Measurements from ENCODE around the gene SYT2.

SYT2 gene

DNA sequence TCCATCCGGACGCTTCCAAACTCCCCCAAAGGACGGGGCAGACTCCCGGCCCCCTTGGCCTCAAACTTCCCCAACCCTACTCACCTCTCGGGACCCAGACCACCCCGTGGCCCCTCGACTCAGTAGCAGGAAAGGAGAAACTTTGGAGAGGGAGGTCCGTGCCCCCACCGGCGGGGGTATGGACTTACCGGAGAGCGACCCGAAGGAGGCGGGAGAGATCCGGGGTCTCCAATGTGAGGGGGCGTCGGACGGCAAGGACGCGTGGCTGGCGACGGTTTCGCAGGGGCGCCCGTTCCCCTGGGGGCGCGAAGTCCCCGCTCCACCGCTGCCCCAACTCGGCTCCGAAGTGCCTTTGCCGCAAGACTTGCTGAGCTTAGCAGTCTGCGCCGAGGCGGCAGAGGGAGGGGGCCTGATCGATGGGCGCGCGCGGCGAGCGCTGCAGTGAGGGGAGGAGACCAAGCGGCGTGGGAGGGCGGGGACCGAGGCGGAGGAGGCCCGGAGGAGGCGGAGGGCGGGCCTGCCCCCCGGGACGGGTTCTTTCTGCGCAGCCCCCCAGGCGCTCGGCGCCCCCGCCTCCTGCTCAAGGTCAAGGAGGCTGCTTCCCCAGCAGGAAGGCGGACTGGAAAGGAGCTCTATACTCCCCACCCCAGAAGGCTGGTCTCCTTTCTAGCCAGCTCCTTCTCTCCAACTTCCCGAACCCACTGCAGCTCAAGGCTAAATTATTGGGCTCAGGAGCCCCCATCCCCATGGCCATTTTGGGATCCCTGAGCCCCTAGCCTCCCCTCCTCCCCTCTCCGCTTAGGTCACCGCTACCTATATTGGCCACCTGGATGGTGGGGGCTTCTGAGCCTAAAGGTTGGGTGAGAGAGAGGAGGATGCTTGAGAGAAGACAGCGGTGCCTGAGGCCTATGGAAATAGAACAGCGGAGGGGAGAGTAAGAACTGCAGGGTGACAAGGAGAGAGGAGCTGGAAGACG is at the start of gene SYT2:
SYT2 (minus strand) TSS at position 385 of the 976 bp plus-strand sequence. CDS start 104,682 bp downstream, outside the sequence.
- TF ChIP-seq, protein P1, sequence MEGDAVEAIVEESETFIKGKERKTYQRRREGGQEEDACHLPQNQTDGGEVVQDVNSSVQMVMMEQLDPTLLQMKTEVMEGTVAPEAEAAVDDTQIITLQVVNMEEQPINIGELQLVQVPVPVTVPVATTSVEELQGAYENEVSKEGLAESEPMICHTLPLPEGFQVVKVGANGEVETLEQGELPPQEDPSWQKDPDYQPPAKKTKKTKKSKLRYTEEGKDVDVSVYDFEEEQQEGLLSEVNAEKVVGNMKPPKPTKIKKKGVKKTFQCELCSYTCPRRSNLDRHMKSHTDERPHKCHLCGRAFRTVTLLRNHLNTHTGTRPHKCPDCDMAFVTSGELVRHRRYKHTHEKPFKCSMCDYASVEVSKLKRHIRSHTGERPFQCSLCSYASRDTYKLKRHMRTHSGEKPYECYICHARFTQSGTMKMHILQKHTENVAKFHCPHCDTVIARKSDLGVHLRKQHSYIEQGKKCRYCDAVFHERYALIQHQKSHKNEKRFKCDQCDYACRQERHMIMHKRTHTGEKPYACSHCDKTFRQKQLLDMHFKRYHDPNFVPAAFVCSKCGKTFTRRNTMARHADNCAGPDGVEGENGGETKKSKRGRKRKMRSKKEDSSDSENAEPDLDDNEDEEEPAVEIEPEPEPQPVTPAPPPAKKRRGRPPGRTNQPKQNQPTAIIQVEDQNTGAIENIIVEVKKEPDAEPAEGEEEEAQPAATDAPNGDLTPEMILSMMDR (IDR thresholded peaks at IDR 0.05; ENCODE audit: low read depth, low read length, missing control alignments), result no peak
- peak within 1 kb of the TSS; percentile 17; the same call in 1 of the 2 replicates for H3K4me3 ChIP-seq (replicated peaks; ENCODE audit: low read depth, low read length)
- no peak for DNase-seq (ENCODE audit: extremely low read depth, low read depth)

DNA sequence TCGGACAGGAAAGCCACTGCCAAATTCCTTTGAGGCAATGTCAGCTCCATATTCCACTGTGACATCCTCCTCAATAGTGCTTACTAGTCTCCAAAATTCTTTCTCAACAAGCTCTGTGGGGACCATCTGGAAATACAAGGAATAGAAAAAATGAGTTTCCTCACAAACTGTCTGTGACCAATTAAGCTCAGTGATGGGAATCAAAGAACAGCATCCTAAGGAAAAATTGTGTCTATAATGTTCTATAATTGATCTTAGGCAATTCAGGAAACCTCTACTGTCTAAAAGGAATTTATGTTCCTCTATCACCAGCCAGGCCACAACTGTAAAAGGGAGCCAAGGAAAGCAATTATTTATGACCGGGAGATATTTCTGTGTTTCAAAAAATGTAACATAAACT is 46.1 kb upstream of the SYT2 start:
- TF ChIP-seq, protein P1 (IDR thresholded peaks at IDR 0.05; ENCODE audit: low read depth, low read length, missing control alignments), result no peak
- no peak overlapping the region for H3K4me3 ChIP-seq (replicated peaks; ENCODE audit: low read depth, low read length)
- DNase-seq (ENCODE audit: extremely low read depth, low read depth), result no peak

DNA sequence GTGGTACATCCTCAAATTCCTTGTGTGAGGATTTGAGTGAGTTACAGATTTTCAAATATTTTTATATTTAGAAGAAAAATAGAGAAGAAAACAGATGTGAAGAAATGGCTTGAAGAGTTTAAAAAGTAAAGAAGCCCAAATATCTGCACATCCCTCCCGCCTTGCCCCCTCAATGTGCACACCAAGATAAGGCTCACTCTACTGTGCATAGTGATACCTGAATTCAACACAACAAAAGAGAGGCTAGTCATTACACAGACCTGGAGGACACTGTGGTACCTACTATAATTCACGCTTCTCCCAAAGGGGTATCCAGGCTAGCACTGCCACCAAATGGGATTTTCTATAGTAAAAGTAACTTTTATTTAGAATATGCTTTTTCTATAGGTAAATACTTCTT is 44.0 kb upstream of the SYT2 start:
- H3K4me3 ChIP-seq (replicated peaks; ENCODE audit: low read depth, low read length), result no peak overlapping the region
- DNase-seq (ENCODE audit: extremely low read depth, low read depth), result no peak
- TF ChIP-seq, protein P1 (IDR thresholded peaks at IDR 0.05; ENCODE audit: low read depth, low read length, missing control alignments), result no peak

DNA sequence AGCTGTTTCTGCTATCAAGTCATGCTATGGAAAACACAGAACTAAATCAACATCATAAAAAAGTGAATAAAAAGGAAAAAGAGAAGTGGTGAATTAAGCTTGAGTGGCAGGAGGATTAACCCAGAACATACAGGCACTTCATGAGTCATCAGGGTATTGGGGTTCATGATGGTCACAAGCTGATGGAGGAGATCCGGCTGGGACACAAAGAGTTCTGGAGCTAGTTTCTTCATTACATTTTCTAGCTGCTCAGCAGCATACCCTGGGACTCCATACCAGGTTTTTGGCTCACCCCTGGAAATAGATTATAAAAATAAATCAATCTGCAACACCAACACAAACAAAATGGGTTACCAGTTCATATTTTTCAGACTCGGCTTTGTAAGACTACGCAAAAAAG is 42.5 kb upstream of the SYT2 start:
- TF ChIP-seq, protein P1 (IDR thresholded peaks at IDR 0.05; ENCODE audit: low read depth, low read length, missing control alignments), result no peak
- H3K4me3 ChIP-seq (replicated peaks; ENCODE audit: low read depth, low read length), result no peak overlapping the region
- DNase-seq (ENCODE audit: extremely low read depth, low read depth), result no peak

DNA sequence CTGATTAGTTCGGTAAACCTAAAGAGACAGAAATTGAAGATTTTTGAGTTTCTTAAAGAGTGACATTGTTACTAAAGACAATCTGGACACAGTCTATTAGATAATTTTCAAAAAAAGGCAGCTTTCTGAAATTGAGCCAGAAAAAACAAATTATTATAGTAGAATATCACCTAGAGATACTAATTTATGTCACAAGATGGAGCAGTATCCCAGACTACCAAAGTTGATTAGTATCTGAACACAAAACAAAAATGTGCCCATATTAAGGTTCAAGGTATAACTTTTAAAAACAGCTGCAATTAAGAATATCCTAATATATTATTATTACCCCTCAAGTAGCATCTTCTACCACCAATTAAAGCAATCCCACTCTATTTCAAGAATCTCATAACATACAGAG is 40.5 kb upstream of the SYT2 start:
- TF ChIP-seq, protein P1 (IDR thresholded peaks at IDR 0.05; ENCODE audit: low read depth, low read length, missing control alignments), result no peak
- no peak for DNase-seq (ENCODE audit: extremely low read depth, low read depth)
- no peak overlapping the region for H3K4me3 ChIP-seq (replicated peaks; ENCODE audit: low read depth, low read length)

DNA sequence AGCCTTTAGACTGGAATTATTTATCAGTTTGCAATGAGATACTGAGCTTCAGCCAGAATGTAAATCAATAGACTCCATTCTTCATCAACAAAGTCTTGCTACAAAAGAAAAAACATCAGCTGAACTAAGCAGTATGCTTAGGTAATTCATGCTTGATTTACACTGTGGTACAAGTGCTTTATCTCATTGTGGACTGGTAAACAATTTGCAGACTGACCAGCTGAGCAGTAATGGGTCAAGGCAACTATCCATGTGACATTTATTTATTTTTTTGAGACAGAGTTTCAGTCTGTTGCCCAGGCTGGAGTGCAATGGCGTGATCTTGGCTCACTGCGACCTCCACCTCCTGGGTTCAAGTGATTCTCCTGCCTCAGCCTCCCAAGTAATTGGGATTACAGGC is 39.8 kb upstream of the SYT2 start:
- H3K4me3 ChIP-seq (replicated peaks; ENCODE audit: low read depth, low read length), result no peak overlapping the region
- TF ChIP-seq, protein P1 (IDR thresholded peaks at IDR 0.05; ENCODE audit: low read depth, low read length, missing control alignments), result no peak
- DNase-seq (ENCODE audit: extremely low read depth, low read depth), result no peak

All from HFF-Myc (cell line).